ENCODE measurements around the gene AHCTF1. TPM values are rescaled to one million over a fixed set of nuclear protein-coding genes. Genes with fewer than 3 reads are reported as not detected.
"Not testable (repeated sequence)": the region's sequence is repeated elsewhere in the genome, so short reads cannot be mapped to it uniquely, and the experiment has no call there.

AHCTF1 gene
- total and polyA plus RNA-seq, 9 of the 15 experiments (the other 6 are each of a cell fraction or from before 2014, with no cell fraction given): 9.4 to 102 (median 47.6) TPM

DNA sequence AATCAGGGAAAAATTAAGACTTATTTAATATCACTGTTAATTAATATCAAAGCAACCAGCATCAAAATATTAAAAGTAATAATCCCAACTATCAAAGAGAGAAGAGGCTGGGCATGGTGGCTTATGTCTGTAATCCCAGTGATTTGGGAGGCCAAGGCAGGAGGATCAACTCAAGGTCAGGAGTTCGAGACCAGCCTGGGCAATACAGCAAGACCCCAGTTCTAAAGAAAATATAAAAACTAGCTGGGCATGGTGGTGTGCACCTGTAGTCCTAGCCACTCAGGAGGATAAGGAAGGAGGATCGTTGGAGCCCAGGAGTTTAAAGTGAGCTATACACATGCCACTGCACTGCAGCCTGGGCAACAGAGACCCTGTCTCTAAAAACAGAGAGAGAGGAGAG lies 43.2 kb downstream of the AHCTF1 start:
- WGBS (ENCODE audit: insufficient coverage, low coverage, missing lambda C conversion rate): 100% methylated on average over 2 of the region's 2 CpGs
- CTCF ChIA-PET (ENCODE audit: low intra/inter-chr PET ratio): no interaction called here
- ATAC-seq (no peak), DNase-seq (ENCODE audit: extremely low read depth in 1 of 4, low spot score in 3 of 4) (no peak), FAIRE-seq (no peak)
- H3K4me2 ChIP-seq (ENCODE audit: insufficient read depth, low read length): no peak overlapping the region
- in situ Hi-C loops (cut with MboI): no loop called here
- H3K36me3 ChIP-seq (ENCODE audit: control insufficient read depth, insufficient read depth, low read length): peaks cover 95% of the 10 kb centered on the region
- H3K79me2 ChIP-seq (ENCODE audit: control insufficient read depth, insufficient read depth, low read length): peaks cover 9% of the 10 kb centered on the region; the same call in 1 of the 3 replicates
- H3K9ac ChIP-seq (ENCODE audit: insufficient read depth in 1 of 2, low read depth in 2 of 2, low read length in 2 of 2): no peak overlapping the region
- no peaks in the 10 kb centered on the region for H3K9me1 ChIP-seq (ENCODE audit: control insufficient read depth, insufficient read depth, low read length)
- no peaks in the 10 kb centered on the region for H3K4me1 ChIP-seq (replicated peaks in 1 of 2; ENCODE audit: control insufficient read depth in 2 of 2, insufficient read depth in 2 of 2, low read length in 2 of 2)
- H3K27ac ChIP-seq (ENCODE audit: extremely low read depth, low read depth, low read length): no peak overlapping the region
- no peaks in the 10 kb centered on the region for H4K20me1 ChIP-seq (replicated peaks; ENCODE audit: control insufficient read depth, insufficient read depth, low read length)
- intact Hi-C loops (cut with micrococcal nuclease): no loop called here
- POLR2A ChIA-PET: interaction anchor here (1.3 kb wide), 1 partner anchor 16 kb away, joined by 3 read pairs; no protein-coding TSS in a partner anchor
- H3K9me3 ChIP-seq (replicated peaks; ENCODE audit: control insufficient read depth, insufficient read depth, low read depth, low read length): no peaks in the 10 kb centered on the region
- H3K4me3 ChIP-seq: no peak overlapping the region
- H2AFZ ChIP-seq (ENCODE audit: low read depth, low read length): no peak overlapping the region
- no peaks in the 10 kb centered on the region for H3K27me3 ChIP-seq (ENCODE audit: control insufficient read depth in 2 of 2, insufficient read depth in 2 of 2, low read length in 2 of 2)
- TF ChIP-seq NRF1 (conservative IDR thresholded peaks at IDR 0.05 in 1 of 2, IDR thresholded peaks at IDR 0.05 in 1 of 2): no peak
- peak; percentile 86 for TF ChIP-seq ZNF121 (CRISPR knock-in tag; conservative IDR thresholded peaks at IDR 0.05)
- TF ChIP-seq MXI1 (IDR thresholded peaks at IDR 0.05; ENCODE audit: low read depth, low read length): no peak
- BruUV-seq (replicated peaks): no TSS peak

- CTCF ChIA-PET (ENCODE audit: low intra/inter-chr PET ratio); H3K4me1 ChIP-seq (replicated peaks in 1 of 2; ENCODE audit: control insufficient read depth in 2 of 2, insufficient read depth in 2 of 2, low read length in 2 of 2); DNase-seq (ENCODE audit: extremely low read depth in 1 of 4, low spot score in 3 of 4); H3K9me3 ChIP-seq (replicated peaks; ENCODE audit: control insufficient read depth, insufficient read depth, low read depth, low read length); in situ Hi-C loops (cut with MboI); H3K27ac ChIP-seq (ENCODE audit: extremely low read depth, low read depth, low read length); H4K20me1 ChIP-seq (replicated peaks; ENCODE audit: control insufficient read depth, insufficient read depth, low read length); intact Hi-C loops (cut with micrococcal nuclease); H3K9ac ChIP-seq (ENCODE audit: insufficient read depth in 1 of 2, low read depth in 2 of 2, low read length in 2 of 2); BruUV-seq (replicated peaks); H3K9me1 ChIP-seq (ENCODE audit: control insufficient read depth, insufficient read depth, low read length); H2AFZ ChIP-seq (ENCODE audit: low read depth, low read length); H3K4me2 ChIP-seq (ENCODE audit: insufficient read depth, low read length); H3K27me3 ChIP-seq (ENCODE audit: control insufficient read depth in 2 of 2, insufficient read depth in 2 of 2, low read length in 2 of 2); ATAC-seq; H3K4me3 ChIP-seq: not testable (repeated sequence)
- Histone ChIP-seq H3K36me3 (ENCODE audit: control insufficient read depth, insufficient read depth, low read length) (peaks cover 91% of the 10 kb centered on the region), H3K79me2 (ENCODE audit: control insufficient read depth, insufficient read depth, low read length) (peaks cover 22% of the 10 kb centered on the region; the same call in 2 of the 3 replicates)
- POLR2A ChIA-PET: interaction anchor here (0.7 to 1.5 kb wide), 4 partner anchors 8 to 26 kb away, joined by 3 to 5 read pairs (median 4); no protein-coding TSS in a partner anchor
- FAIRE-seq: peak; percentile 46
- 84% methylated on average over 4 of the region's 5 CpGs for WGBS (ENCODE audit: insufficient coverage, low coverage, missing lambda C conversion rate)
Measured at GRCh38 chr1:246885389-246885788, 46.4 kb downstream of the AHCTF1 start.

Measured in K562 (cell line).